ENCODE results near the gene GRIA3. TPM values are rescaled to one million over a fixed set of nuclear protein-coding genes. Genes with fewer than 3 reads are reported as not detected.

GRIA3 gene
- total and polyA plus RNA-seq, 10 of the 15 experiments (the other 5 are each of a cell fraction or from before 2014, with no cell fraction given): 0.45 to 4.3 (median 2.2) TPM

DNA sequence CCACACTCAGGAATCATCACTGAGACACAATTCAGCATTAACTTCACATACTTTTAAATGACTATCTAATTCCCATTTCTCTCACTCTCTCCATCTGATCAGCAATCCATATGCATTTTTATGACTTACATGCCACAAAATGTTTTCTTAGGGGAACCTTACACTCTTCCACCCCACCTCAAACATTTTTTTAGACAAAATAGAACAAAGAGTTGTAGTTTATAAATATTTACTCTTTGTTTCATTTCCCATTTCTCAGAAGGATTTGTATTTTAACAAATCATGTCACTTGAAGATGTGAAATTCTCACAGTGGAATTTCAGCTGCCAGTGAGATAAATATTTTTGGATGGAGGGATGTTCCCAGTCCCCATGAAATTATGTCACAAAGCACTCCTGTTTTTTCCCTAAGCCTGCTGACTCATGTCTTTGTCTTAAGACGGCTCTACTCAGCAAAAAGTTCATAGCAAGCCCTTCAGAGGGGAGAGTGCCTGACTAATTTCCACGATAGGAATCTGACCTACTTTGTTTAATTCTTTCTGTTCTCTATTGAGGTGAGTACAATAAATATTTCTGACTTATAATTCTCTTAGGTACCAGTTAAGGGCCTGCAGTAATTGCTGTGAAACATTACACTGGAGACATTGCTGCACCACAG lies 291.1 kb downstream of the GRIA3 start:
- no peak for TF ChIP-seq POU2F2 (IDR thresholded peaks at IDR 0.05; ENCODE audit: borderline replicate concordance, low read depth, low read length)
- TF ChIP-seq IKZF1 (conservative IDR thresholded peaks at IDR 0.05): 0 out of 2 replicates have a peak, but pooled peaks have one; percentile 11
- peak in 1 of 2 experiments; percentile 34; a peak in 1 of 4 replicates for TF ChIP-seq IKZF2 (IDR thresholded peaks at IDR 0.05)
- Histone ChIP-seq H2AFZ (ENCODE audit: control insufficient read depth, low read depth, low read length) (peak overlapping the region; percentile 5; the same call in 1 of the 2 replicates), H4K20me1 (ENCODE audit: control insufficient read depth, insufficient read depth) (no peaks in the 10 kb centered on the region), H3K4me1 (ENCODE audit: control insufficient read depth, insufficient read depth, low read length) (no peaks in the 10 kb centered on the region), H3K36me3 (ENCODE audit: control insufficient read depth in 2 of 2, insufficient read depth in 2 of 2, low read length in 1 of 2) (no peaks in the 10 kb centered on the region), H3K4me2 (ENCODE audit: control insufficient read depth, insufficient read depth) (0 out of 2 replicates have a peak overlapping the region, but pooled peaks have one; percentile 20), H3K4me3 (no peak overlapping the region), H3K9ac (ENCODE audit: control insufficient read depth, insufficient read depth, low read length) (no peak overlapping the region), H3K27ac (ENCODE audit: control insufficient read depth, insufficient read depth) (no peak overlapping the region; the same call in 1 of the 2 replicates), H3K27me3 (replicated peaks in 1 of 2; ENCODE audit: control insufficient read depth in 2 of 2, insufficient read depth in 2 of 2, low read length in 1 of 2) (no peaks in the 10 kb centered on the region), H3K79me2 (ENCODE audit: control insufficient read depth, insufficient read depth, low read length) (no peaks in the 10 kb centered on the region), H3K9me3 (replicated peaks; ENCODE audit: control insufficient read depth, insufficient read depth, low read length) (no peaks in the 10 kb centered on the region)
- intact Hi-C loops (cut with micrococcal nuclease; ENCODE audit: unreplicated experiment) (no loop called here), in situ Hi-C loops (cut with MboI) (no loop called here)
- RAD21 ChIA-PET (ENCODE audit: unreplicated experiment): no interaction called here
- POLR2A ChIA-PET: no interaction called here
- FAIRE-seq: no peak
- ATAC-seq: no peak; the same call in 1 of the 3 replicates
- SMC1A ChIA-PET (ENCODE audit: uncharacterized antibody, unreplicated experiment): interaction anchor here (0.9 to 1.2 kb wide), 2 partner anchors 31 to 48 kb away, joined by 3 read pairs; no protein-coding TSS in a partner anchor
- 0% methylated on average over 2 of the region's 2 CpGs for WGBS (ENCODE audit: insufficient coverage, insufficient replicate concordance, low lambda C conversion rate, missing lambda C conversion rate)
- BruUV-seq (replicated peaks): no TSS peak
- CTCF ChIA-PET: interaction anchor here (1.5 kb wide), 1 partner anchor 25 kb away, joined by 4 read pairs; no protein-coding TSS in a partner anchor
- no peak for DNase-seq (ENCODE audit: low read depth, low spot score)

GRCh38 chrX:123476611-123477219 lies 292.6 kb downstream of the GRIA3 start:
- ChIA-PET SMC1A (ENCODE audit: uncharacterized antibody, unreplicated experiment) (no interaction called here), POLR2A (no interaction called here), CTCF (no interaction called here), RAD21 (ENCODE audit: unreplicated experiment) (no interaction called here)
- no peak for FAIRE-seq
- intact Hi-C loops (cut with micrococcal nuclease; ENCODE audit: unreplicated experiment): no loop called here
- H2AFZ ChIP-seq (ENCODE audit: control insufficient read depth, low read depth, low read length): no peak overlapping the region
- DNase-seq (ENCODE audit: low read depth, low spot score): no peak
- no peaks in the 10 kb centered on the region for H3K27me3 ChIP-seq (replicated peaks in 1 of 2; ENCODE audit: control insufficient read depth in 2 of 2, insufficient read depth in 2 of 2, low read length in 1 of 2)
- H3K36me3 ChIP-seq (ENCODE audit: control insufficient read depth in 2 of 2, insufficient read depth in 2 of 2, low read length in 1 of 2): no peaks in the 10 kb centered on the region
- no peak overlapping the region for H3K4me3 ChIP-seq
- H3K4me2 ChIP-seq (ENCODE audit: control insufficient read depth, insufficient read depth): no peak overlapping the region
- H3K9ac ChIP-seq (ENCODE audit: control insufficient read depth, insufficient read depth, low read length): no peak overlapping the region
- no peaks in the 10 kb centered on the region for H3K4me1 ChIP-seq (ENCODE audit: control insufficient read depth, insufficient read depth, low read length)
- WGBS (ENCODE audit: insufficient coverage, insufficient replicate concordance, low lambda C conversion rate, missing lambda C conversion rate): 57% methylated on average over 5 of the region's 5 CpGs
- no TSS peak for BruUV-seq (replicated peaks)
- ATAC-seq: no peak
- no peaks in the 10 kb centered on the region for H4K20me1 ChIP-seq (ENCODE audit: control insufficient read depth, insufficient read depth)
- H3K27ac ChIP-seq (ENCODE audit: control insufficient read depth, insufficient read depth): no peak overlapping the region
- no peaks in the 10 kb centered on the region for H3K79me2 ChIP-seq (ENCODE audit: control insufficient read depth, insufficient read depth, low read length)
- in situ Hi-C loops (cut with MboI): no loop called here
- no peaks in the 10 kb centered on the region for H3K9me3 ChIP-seq (replicated peaks; ENCODE audit: control insufficient read depth, insufficient read depth, low read length)
- TF ChIP-seq, protein P1, sequence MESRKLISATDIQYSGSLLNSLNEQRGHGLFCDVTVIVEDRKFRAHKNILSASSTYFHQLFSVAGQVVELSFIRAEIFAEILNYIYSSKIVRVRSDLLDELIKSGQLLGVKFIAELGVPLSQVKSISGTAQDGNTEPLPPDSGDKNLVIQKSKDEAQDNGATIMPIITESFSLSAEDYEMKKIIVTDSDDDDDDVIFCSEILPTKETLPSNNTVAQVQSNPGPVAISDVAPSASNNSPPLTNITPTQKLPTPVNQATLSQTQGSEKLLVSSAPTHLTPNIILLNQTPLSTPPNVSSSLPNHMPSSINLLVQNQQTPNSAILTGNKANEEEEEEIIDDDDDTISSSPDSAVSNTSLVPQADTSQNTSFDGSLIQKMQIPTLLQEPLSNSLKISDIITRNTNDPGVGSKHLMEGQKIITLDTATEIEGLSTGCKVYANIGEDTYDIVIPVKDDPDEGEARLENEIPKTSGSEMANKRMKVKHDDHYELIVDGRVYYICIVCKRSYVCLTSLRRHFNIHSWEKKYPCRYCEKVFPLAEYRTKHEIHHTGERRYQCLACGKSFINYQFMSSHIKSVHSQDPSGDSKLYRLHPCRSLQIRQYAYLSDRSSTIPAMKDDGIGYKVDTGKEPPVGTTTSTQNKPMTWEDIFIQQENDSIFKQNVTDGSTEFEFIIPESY (IDR thresholded peaks at IDR 0.05): no peak
- TF ChIP-seq DPF2 (IDR thresholded peaks at IDR 0.05) (no peak), MXI1 (IDR thresholded peaks at IDR 0.05; ENCODE audit: low read depth, low read length) (no peak), WRNIP1 (IDR thresholded peaks at IDR 0.05; ENCODE audit: borderline replicate concordance, low read depth, low read length) (no peak), EP300 (IDR thresholded peaks at IDR 0.05; ENCODE audit: borderline replicate concordance in 1 of 2, control insufficient read depth in 1 of 2, low read depth in 2 of 2, low read length in 2 of 2) (no peak), ESRRA (IDR thresholded peaks at IDR 0.05; ENCODE audit: low read length) (no peak), POLR2A (IDR thresholded peaks at IDR 0.05; ENCODE audit: low read depth, low read length) (no peak), ZZZ3 (IDR thresholded peaks at IDR 0.05; ENCODE audit: control insufficient read depth, insufficient read length, low read depth) (no peak), SPI1 (IDR thresholded peaks at IDR 0.05; ENCODE audit: borderline replicate concordance, insufficient read depth, low read depth, low read length) (no peak)
- TF ChIP-seq, protein P2, sequence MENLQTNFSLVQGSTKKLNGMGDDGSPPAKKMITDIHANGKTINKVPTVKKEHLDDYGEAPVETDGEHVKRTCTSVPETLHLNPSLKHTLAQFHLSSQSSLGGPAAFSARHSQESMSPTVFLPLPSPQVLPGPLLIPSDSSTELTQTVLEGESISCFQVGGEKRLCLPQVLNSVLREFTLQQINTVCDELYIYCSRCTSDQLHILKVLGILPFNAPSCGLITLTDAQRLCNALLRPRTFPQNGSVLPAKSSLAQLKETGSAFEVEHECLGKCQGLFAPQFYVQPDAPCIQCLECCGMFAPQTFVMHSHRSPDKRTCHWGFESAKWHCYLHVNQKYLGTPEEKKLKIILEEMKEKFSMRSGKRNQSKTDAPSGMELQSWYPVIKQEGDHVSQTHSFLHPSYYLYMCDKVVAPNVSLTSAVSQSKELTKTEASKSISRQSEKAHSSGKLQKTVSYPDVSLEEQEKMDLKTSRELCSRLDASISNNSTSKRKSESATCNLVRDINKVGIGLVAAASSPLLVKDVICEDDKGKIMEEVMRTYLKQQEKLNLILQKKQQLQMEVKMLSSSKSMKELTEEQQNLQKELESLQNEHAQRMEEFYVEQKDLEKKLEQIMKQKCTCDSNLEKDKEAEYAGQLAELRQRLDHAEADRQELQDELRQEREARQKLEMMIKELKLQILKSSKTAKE (IDR thresholded peaks at IDR 0.05; ENCODE audit: low read depth, poor library complexity, severe bottlenecking): no peak
